Endothelial cell of umbilical vein (primary cell): ENCODE data around the gene DUSP22. TPM values are rescaled to one million over a fixed set of nuclear protein-coding genes. Genes with fewer than 3 reads are reported as not detected.

Experiments
- BruUV-seq: library from RNA; stranded (reverse); fragments of 400-500 nt; replicated peaks from 2 replicates; lab custom pipeline; 2021; lab: Mats Ljungman, UMichigan
- CTCF ChIA-PET: fragments of 300-600, 350-600 bp; sonication (Branson Sonifier 250); formaldehyde crosslinking; loops from one replicate; lab custom pipeline; 2021; ENCODE audit warnings: antibody characterized with exemption, inconsistent platforms; lab: Charles Lee
- POLR2A ChIA-PET: fragments of 300-600, 350-600 bp; sonication (Branson Sonifier 250); formaldehyde crosslinking; loops from one replicate; lab custom pipeline; 2021; ENCODE audit warnings: antibody characterized with exemption, inconsistent platforms; lab: Charles Lee
- DNase-seq: peaks from one replicate; pipeline ENCODE4 v3.0.0-alpha.2; 2011; ENCODE audit warnings: low read depth, low spot score
- FAIRE-seq: peaks from 2 replicates; lab custom pipeline; 2011; peaks lifted over from hg19 to GRCh38; lab: Jason Lieb, UNC
- H2AFZ ChIP-seq: 2 replicates; pipeline ENCODE4 v1.6.0; 2012; ENCODE audit warnings: low read depth, low read length, control low read depth, inconsistent platforms
- H3K27ac ChIP-seq: 2 replicates; pipeline ENCODE4 v1.5.1; 2011; ENCODE audit warnings: low read depth, mild to moderate bottlenecking, control low read depth, low read length, moderate library complexity; ENCODE audit not compliant: insufficient read depth
- H3K27me3 ChIP-seq, 2 experiments: 2 replicates each; pipeline versions ENCODE4 v1.6.0 to v1.6.1; 2011; ENCODE audit warnings: low read length in 2 of 2, mixed read lengths in 1 of 2; ENCODE audit not compliant: control insufficient read depth in 2 of 2, insufficient read depth in 2 of 2
- H3K36me3 ChIP-seq, 2 experiments: 2 replicates in 1 of 2; 3 replicates in 1 of 2; pipeline ENCODE4 v1.5.1; 2011; ENCODE audit warnings: low read length in 2 of 2, mild to moderate bottlenecking in 1 of 2, moderate library complexity in 1 of 2; ENCODE audit not compliant: control insufficient read depth in 2 of 2, insufficient read depth in 2 of 2; ENCODE audit errors: extremely low read depth in 1 of 2
- H3K4me1 ChIP-seq: 3 replicates; pipeline ENCODE4 v1.5.1; 2011; ENCODE audit warnings: mild to moderate bottlenecking, low read length; ENCODE audit not compliant: control insufficient read depth, insufficient read depth; ENCODE audit errors: extremely low read depth
- H3K4me2 ChIP-seq: 2 replicates; pipeline ENCODE4 v1.6.1; 2011; ENCODE audit warnings: low read length, control low read depth, mixed read lengths; ENCODE audit not compliant: insufficient read depth
- H3K4me3 ChIP-seq, 3 experiments: fragments of 200-600 bp in 1 of 3; sonication (generic), shearing (Covaris generic) in 1 of 3; replicated peaks in 1 of 3; 2 replicates each; pipeline ENCODE4 v1.5.1; 2011 to 2016; ENCODE audit warnings: control low read depth in 3 of 3, low read length in 3 of 3, mild to moderate bottlenecking in 2 of 3, inconsistent platforms in 1 of 3, low read depth in 1 of 3, moderate library complexity in 1 of 3; ENCODE audit not compliant: insufficient read depth in 1 of 3
- H3K79me2 ChIP-seq: 2 replicates; pipeline ENCODE4 v1.6.0; 2012; ENCODE audit warnings: low read length, inconsistent platforms; ENCODE audit not compliant: control insufficient read depth, insufficient read depth
- H3K9ac ChIP-seq: replicated peaks from 2 replicates; pipeline ENCODE3; 2011; ENCODE audit warnings: low read length, control low read depth; ENCODE audit not compliant: insufficient read depth; ENCODE audit errors: extremely low read depth
- H3K9me1 ChIP-seq: replicated peaks from 3 replicates; pipeline ENCODE4 v1.6.0; 2011; ENCODE audit warnings: mild to moderate bottlenecking, low read length; ENCODE audit not compliant: control insufficient read depth, insufficient read depth; ENCODE audit errors: extremely low read depth
- H3K9me3 ChIP-seq: replicated peaks from 2 replicates; pipeline ENCODE4 v1.5.1; 2012; ENCODE audit warnings: low read length, inconsistent platforms; ENCODE audit not compliant: control insufficient read depth, insufficient read depth
- H4K20me1 ChIP-seq: replicated peaks from 2 replicates; pipeline ENCODE3; 2011; ENCODE audit warnings: mild to moderate bottlenecking, low read length; ENCODE audit not compliant: control insufficient read depth, insufficient read depth; ENCODE audit errors: extremely low read depth
- EZH2 ChIP-seq: IDR thresholded peaks from 2 replicates; pipeline ENCODE4 v1.6.1; 2012; ENCODE audit warnings: borderline replicate concordance, low read depth, mild to moderate bottlenecking, moderate library complexity, low read length, inconsistent platforms; ENCODE audit not compliant: severe bottlenecking
- FOS ChIP-seq: IDR thresholded peaks from 2 replicates; pipeline ENCODE4 v1.6.1; 2011; ENCODE audit warnings: mild to moderate bottlenecking, low read length, moderate library complexity, borderline replicate concordance; ENCODE audit not compliant: insufficient read depth
- GATA2 ChIP-seq: IDR thresholded peaks from 2 replicates; pipeline ENCODE4 v1.7.0; 2011; ENCODE audit warnings: low read depth, mild to moderate bottlenecking, moderate library complexity, mixed read lengths, low read length; ENCODE audit not compliant: insufficient read length, insufficient read depth
- JUN ChIP-seq: IDR thresholded peaks from 2 replicates; pipeline ENCODE4 v1.6.1; 2011; ENCODE audit warnings: borderline replicate concordance, low read depth; ENCODE audit not compliant: insufficient read length, insufficient read depth
- MYC ChIP-seq: IDR thresholded peaks from one replicate; pipeline ENCODE4 v1.6.1; 2011; ENCODE audit warnings: mild to moderate bottlenecking, low read depth, low read length
- POLR2A ChIP-seq: IDR thresholded peaks from 2 replicates; pipeline ENCODE4 v1.6.1; 2012; ENCODE audit warnings: low read depth, mild to moderate bottlenecking, control low read depth, low read length
- POLR2AphosphoS5 ChIP-seq: IDR thresholded peaks from 2 replicates; pipeline ENCODE4 v1.6.1; 2012; ENCODE audit warnings: low read depth, mild to moderate bottlenecking, control low read depth, low read length, moderate library complexity; ENCODE audit not compliant: insufficient read depth
- dilution Hi-C: fragments of 300-500 bp; cut with MboI; formaldehyde crosslinking; loops from one replicate; pipeline ENCODE4 v1.15.0; 2019; ENCODE audit warnings: low sequenced_read_pairs; ENCODE audit not compliant: extremely low pct_ligation_motif_present
- intact Hi-C: fragments of 100-400 bp; cut with micrococcal nuclease; formaldehyde crosslinking; loops from one replicate; pipeline ENCODE4 v1.10.0; 2022
- polyA plus RNA-seq, 4 experiments: library from polyadenylated mRNA; depleted of rRNA in 3 of 4; stranded (reverse) in 3 of 4; unstranded in 1 of 4; fragments of >200 nt; gene quantifications; 2 replicates each; pipeline versions ENCODE4 v1.2.1 to v1.2.3, GENCODE V29; 2011 to 2012; ENCODE audit warnings: missing spikeins in 1 of 4
- total RNA-seq: library from RNA; stranded (reverse); gene quantifications from 2 replicates; pipeline ENCODE4 v1.2.3, GENCODE V29; 2021
- TF ChIP-seq, protein P1 (sequence below): IDR thresholded peaks from 2 replicates; pipeline ENCODE4 v1.6.1; 2011; ENCODE audit not compliant: insufficient read depth, insufficient read length
- TF ChIP-seq, protein P2 (sequence below), 2 donors: IDR thresholded peaks; 1 replicate in 1 of 2; 2 replicates in 1 of 2; pipeline ENCODE4 v1.5.1; 2011; ENCODE audit warnings: low read length in 2 of 2, mild to moderate bottlenecking in 2 of 2, moderate library complexity in 2 of 2, control low read depth in 1 of 2, inconsistent platforms in 1 of 2, low read depth in 1 of 2; ENCODE audit not compliant: insufficient read depth in 1 of 2; ENCODE audit errors: extremely low read depth in 1 of 2

DUSP22 gene
- total and polyA plus RNA-seq, 2 donors (not counting 3 experiments of a cell fraction or from before 2014, with no cell fraction given): 23.2 to 33.9 TPM

GRCh38 chr6:330948-331347 is 38.7 kb downstream of the DUSP22 start:
- H3K36me3 ChIP-seq: no peaks in the 10 kb centered on the region
- no peaks in the 10 kb centered on the region for H4K20me1 ChIP-seq
- H3K79me2 ChIP-seq: no peaks in the 10 kb centered on the region
- ChIA-PET POLR2A (no interaction called here), CTCF (no interaction called here)
- no peak for DNase-seq
- no peak for FAIRE-seq
- peaks cover 13% of the 10 kb centered on the region for H3K4me1 ChIP-seq
- dilution Hi-C loops (no loop called here), intact Hi-C loops (no loop called here)
- no peak overlapping the region for H3K4me3 ChIP-seq
- TF ChIP-seq POLR2A (no peak), POLR2AphosphoS5 (no peak), EZH2 (no peak), JUN (no peak), GATA2 (no peak), MYC (no peak), FOS (no peak)
- TF ChIP-seq, protein P1, sequence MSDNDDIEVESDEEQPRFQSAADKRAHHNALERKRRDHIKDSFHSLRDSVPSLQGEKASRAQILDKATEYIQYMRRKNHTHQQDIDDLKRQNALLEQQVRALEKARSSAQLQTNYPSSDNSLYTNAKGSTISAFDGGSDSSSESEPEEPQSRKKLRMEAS: no peak
- TF ChIP-seq, protein P2, sequence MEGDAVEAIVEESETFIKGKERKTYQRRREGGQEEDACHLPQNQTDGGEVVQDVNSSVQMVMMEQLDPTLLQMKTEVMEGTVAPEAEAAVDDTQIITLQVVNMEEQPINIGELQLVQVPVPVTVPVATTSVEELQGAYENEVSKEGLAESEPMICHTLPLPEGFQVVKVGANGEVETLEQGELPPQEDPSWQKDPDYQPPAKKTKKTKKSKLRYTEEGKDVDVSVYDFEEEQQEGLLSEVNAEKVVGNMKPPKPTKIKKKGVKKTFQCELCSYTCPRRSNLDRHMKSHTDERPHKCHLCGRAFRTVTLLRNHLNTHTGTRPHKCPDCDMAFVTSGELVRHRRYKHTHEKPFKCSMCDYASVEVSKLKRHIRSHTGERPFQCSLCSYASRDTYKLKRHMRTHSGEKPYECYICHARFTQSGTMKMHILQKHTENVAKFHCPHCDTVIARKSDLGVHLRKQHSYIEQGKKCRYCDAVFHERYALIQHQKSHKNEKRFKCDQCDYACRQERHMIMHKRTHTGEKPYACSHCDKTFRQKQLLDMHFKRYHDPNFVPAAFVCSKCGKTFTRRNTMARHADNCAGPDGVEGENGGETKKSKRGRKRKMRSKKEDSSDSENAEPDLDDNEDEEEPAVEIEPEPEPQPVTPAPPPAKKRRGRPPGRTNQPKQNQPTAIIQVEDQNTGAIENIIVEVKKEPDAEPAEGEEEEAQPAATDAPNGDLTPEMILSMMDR (IDR thresholded peaks at IDR 0.05; ENCODE audit: extremely low read depth in 1 of 2, insufficient read depth in 1 of 2, low read depth in 1 of 2, low read length in 2 of 2): no peak
- no peaks in the 10 kb centered on the region for H3K9me1 ChIP-seq
- BruUV-seq: no TSS peak
- H3K9ac ChIP-seq: no peak overlapping the region
- no peak overlapping the region for H2AFZ ChIP-seq
- H3K27ac ChIP-seq: no peak overlapping the region
- H3K4me2 ChIP-seq: no peak overlapping the region
- H3K9me3 ChIP-seq: no peaks in the 10 kb centered on the region
- H3K27me3 ChIP-seq: no peaks in the 10 kb centered on the region
